GM21360 (cell line): Measurements from ENCODE around the gene KLHDC1.
"Not testable (repeated sequence)": the region's sequence is repeated elsewhere in the genome, so short reads cannot be mapped to it uniquely, and the experiment has no call there.

ENCODE experiments used
- ATAC-seq: cut with Tn5 transposase; IDR thresholded peaks from one replicate; pipeline ENCODE4 v1.9.1; 2021; ENCODE audit warnings: mild to moderate bottlenecking, moderate library complexity; ENCODE audit not compliant: unreplicated experiment

Gene KLHDC1

DNA sequence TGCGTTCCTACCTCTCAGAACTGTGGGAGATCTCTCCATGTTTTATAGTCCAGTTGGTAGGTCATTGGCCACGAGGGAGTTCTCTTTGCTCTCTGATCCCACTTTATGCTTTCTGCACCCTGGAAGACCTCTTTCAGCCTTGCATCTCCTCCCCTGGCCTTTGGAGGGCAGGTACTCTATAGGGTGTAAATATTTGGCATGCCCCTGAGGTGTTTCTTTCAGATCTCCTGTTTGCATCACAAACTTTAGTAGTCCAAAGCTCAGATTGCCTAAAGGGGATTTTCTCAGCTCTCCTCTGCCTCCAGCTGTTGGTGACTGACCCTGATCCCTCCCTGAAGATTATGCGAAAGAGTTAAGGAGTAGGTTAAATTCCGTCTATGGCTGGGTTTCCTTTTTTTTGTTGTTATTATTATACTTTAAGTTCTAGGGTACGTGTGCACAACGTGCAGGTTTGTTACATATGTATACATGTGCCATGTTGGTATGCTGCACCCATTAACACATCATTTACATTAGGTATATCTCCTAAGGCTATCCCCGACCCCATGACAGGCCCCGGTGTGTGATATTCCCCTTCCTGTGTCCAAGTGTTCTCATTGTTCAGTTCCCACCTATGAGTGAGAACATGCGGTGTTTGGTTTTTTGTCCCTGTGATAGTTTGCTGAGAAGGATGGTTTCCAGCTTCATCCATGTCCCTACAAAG, 29.0 kb downstream of the KLHDC1 start:
- ATAC-seq: not testable (repeated sequence)

DNA sequence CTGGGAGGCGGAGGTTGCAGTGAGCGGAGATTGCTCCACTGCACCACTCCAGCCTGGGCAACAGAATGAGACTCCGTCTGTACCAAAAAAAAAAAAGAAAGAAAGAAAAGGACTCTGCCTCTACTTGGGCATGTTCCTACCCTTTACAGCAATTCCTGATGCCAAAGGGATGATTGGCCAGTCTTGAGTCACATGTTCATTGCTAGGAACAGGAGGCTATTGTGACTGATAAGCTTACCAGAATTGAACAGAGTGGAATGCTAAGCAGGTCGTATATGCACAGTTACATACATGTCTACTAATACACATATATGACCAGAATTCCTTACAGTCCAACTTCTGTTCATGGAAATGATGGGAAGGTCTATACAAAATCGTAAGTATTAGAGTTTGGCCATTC, 34.3 kb downstream of the KLHDC1 start:
- no peak for ATAC-seq

DNA sequence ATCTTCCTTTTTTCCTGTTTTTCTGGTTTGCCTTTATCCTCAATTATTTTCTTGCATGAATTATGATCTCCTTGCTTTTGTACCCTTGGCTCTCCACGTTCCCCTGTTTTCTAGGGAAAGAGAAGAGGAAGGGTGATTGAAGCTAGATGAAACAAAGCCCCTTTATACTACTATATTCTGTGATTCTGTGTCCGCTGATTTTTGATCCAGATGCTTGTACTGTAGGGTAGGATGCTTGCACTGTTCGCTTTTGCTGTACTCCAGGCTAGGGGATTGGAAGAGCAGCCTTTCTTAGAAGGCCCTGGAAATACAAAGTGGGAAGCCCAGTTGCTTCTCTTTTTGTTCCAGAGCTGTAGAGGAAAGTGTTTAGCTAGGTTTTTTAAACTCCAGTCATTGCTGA, 40.0 kb downstream of the KLHDC1 start:
- ATAC-seq: no peak

DNA sequence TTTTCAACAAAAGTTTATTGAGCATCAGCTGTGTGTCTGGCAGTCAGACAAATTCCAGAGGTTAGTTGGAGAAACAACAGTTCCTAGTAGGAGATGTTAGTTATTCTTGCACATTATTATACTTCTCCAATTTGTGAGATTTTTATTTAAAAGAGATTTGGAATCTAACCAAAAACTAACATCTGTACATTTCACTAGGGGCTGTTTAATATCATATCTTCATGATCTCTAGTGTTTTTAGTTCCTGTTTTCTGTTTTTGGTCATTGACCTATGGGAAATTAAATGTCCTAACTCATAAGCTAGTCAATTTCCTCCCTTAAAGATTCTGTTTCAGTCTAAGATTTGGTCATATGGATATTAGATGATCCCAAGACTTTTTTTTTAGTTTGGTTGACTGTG, 40.9 kb downstream of the KLHDC1 start:
- ATAC-seq: no peak

DNA sequence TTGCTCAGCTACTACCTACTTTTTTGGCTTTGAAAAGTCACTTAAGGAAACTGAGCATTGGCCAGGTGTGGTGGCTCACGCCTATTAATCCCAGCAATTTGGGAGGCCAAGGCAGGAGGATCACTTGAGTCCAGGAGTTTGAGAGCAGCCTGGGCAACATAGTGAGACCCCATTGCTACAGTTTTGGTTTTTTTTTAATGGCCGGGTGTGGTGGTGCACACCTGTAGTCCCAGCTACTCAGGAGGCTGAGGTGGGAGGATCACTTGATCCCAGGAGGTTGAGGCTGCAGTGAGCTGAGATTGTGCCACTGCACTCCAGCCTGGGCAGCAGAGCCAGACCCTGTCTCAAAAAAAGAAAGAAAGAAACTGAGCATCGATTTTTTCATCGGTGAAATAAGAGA, 42.7 kb downstream of the KLHDC1 start:
- not testable (repeated sequence) for ATAC-seq

DNA sequence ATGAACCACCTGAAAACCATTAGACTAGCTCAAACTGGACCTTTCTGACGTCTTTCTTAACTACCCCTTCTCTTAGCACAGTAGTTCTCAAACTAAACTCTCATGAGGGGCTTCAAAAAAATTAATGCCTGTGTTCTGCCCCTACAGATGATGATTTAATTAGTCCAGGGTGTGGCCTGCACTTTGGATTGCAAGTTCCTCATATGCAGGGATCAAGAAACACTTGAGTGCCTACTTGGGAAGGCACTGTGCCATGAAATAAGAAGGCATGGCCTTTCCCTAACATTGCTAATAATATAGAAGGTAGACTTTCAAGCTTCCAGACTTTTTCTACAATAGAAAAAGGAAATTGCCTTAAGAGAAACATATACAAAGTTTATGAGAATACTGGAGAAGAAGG, 52.3 kb downstream of the KLHDC1 start:
- no peak for ATAC-seq

DNA sequence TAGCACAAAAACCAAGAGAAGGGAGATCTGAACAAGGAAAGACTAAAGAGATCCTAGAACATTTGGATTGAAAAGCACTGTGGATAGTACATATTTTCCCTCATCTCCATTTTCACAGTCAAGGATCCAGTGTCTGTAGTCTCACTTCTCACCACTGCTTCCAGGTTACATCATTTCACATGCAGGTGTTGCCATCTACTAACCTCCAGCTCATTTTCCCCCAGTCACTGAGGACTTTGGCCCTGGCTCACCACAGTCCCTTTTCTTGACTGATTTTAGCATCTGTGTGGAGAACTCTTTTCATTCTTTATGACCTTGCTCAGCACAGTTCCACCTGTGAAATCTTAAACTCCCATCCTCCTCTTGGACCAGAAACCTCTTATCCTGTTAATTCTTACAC, 53.6 kb downstream of the KLHDC1 start:
- not testable (repeated sequence) for ATAC-seq

DNA sequence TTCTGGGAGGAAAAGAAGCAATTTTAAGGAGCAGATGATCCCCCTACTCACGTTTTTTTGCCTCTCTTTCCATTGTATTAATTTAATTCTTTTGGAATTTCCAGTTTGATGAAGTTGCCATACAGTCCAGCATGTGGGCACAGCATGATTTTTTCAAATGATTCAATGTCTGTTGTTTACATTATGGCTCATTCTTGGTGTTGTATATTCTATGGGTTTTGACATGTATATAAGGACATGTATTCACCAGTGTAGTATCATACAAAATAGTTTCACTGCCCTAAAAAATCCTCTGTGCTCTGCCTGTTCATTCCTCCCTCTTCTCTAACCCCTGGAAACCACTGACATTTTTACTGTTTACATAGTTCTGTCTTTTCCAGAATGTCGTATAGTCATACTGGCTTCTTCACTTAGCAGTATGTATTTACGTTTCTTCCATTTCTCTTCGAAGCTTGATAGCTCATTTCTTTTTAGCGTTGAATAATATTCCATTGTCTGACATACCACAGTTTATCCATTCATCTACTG, 61.7 kb downstream of the KLHDC1 start:
- no peak for ATAC-seq

DNA sequence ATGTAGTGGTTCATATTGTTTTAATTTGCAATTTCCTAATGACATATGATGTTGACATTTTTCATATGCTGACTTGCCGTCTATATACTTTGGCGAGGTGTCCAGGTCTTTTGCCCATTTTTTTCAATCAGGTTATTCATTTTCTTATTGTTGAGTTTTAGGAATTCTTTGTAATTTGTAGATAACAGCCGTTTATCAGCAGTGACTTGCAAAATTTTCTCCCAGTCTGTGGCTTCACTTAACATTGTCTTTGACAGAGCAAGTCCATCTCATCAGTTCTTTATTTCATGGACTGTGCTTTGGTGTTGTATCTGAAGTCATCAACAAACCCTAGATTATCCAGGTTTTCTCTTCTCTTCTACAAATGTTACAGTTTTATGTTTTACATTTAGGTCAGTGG, 62.5 kb downstream of the KLHDC1 start:
- ATAC-seq: no peak

DNA sequence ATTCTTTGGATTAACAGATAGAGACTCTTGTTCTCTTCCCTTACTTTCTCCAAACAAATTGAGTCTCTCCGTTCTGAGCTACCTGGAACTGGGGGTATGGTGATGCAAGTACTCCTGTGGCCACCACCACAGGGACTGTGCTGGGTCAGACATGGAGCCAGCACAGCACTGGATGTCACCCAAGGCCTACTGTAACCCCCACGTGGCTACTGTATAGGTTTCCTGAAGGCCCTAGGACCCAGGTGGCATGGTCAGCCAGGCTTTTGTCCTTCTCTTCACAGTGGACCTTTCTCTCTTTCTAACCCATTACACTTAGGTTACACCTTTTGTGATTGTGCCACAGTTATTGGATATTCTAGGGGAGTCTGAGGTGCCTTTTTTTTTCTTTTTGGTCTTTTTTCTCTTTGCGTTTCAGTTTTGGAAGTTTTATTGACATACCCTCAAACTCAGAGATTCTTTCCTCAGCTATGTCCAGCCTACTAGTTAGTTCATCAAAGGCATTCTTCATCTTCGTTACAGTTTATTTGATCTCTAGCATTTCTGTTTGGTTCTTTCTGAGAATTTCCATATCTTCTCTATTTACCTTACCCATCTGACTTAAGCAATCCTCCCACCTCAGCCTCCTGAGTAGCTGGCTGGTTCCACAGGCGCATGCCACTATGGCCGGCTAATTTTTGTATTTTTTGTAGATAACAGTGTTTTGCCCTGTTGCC, 69.1 kb downstream of the KLHDC1 start:
- no peak for ATAC-seq

DNA sequence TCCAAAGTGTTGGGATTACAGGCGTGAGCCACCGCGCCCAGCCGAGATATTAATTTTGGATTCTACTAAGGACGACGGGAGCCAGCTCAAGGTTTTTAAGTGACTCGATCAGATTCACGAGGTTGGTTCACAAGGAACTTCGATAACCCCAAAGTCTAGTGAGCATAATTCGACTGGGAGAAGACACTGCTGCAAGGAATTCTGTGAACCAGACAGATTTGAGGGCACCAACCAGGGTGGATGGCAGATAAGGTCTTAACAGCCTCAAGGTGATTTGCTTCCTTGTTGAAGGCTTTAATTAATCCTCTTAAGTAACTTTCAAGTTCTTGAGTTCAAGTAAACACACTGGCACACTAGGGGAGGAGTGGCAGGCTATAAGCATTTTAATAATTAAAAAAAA, 73.9 kb downstream of the KLHDC1 start:
- no peak for ATAC-seq

DNA sequence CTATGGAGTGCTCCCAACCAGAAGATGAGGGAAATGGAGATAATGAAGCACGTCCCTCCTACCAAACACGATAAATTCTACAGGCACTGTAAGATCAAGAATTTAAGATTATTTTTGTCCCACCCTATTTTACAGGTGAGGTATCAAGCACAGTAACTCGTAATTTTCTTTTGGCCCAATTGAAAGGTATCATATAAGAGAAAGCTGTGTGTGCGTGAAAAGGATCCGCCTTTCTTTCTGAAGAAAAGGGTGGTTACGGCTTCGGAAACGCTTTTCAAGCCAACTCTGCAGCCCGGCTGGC, 74.3 kb downstream of the KLHDC1 start:
- ATAC-seq: no peak

DNA sequence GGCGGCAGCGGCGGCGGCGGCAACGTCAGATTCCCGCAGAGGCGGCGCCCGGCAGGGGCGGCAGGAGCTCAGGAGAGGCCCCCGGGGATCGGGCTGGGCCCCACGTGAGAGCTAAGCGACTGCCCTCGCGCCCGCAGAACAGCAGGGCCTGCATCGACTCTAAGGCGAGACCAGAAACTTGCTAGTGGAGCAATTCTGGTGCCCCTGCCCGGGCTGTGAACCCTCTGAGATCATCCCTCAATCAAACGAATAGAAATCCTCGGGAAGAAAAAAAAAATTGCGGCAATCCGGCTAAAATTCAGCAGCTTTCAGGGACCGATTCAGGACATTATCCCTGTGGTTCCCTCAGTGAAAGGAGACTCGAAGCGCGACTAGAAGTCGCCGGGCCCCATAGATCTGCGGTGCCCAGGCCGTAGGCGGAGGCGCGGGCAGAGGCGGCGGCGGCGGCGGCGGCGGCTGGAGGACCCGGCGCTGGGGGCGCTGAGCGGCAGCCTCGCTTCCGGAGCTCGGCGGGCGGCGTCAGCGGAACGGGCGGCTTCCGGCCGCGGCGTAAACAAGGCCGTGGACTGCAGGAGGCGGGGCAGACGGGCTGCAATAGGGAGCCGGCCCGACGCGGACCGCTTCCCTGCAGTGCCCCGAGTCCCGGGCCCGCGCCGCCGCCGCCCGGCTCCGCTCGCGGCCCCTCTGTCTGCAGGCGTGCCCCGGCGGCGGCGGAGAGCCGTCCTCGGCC, 74.8 kb downstream of the KLHDC1 start, which contains the start of gene KLHDC2:
Gene KLHDC2, plus strand, starts transcription at position 583 of the 730 bp plus-strand sequence. CDS start 316 bp downstream, outside the sequence.
- peak; percentile 88 for ATAC-seq

DNA sequence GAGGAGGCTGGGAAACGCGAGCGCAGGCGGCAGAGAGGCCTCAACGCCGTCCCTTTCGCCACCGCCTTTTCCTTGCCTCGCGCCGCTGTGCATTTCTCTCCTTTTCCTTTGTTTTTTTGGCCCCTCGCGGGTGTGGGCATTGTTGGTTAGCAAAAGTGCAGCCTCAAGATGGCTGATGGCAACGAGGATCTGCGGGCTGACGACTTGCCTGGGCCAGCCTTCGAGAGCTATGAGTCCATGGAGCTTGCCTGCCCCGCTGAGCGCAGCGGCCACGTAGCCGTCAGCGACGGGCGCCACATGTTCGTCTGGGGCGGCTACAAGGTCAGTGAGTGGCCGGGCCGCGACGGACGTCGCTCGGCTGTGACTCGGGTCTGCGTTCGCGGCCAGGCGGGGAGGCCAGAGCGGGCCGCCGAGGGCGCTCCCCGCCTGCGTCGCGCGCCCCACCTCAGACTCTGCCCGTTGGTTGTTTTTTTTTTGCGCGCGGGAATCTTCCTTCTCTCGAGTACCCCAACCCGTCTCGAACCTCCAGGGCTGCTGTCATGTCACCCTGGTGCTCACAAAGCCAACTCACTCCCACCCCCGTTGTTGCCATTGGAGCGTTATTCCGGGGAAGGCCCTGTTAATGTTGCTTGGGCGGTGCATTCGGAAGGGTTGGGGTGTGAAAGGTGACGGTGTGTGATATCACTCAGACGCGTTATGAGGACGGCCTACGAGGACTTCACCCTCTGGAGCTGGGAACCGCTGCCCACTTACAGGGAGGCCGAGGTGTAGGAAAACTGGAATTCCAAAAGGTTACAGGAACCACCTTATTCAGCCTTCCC, 75.6 kb downstream of the KLHDC1 start:
- peak; percentile 38 for ATAC-seq

DNA sequence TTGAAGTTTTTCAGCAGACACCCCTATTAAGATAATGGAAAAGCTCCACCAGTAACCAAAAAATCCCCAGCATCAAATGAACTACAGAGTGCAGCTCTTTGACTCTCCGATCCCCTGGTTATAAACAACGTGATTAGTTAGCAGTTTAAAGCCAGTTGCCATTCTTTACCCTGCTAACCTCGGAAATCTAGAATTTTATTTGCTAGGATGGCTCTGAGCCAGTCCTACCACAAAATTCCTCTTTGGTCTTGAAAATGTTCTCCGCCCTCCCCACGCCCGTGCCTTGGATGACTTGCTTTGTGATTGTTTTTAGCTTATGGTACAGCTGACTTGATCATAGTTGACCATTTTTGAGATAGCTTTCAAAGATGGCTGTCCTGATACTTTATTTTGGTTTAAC, 76.3 kb downstream of the KLHDC1 start:
- no peak for ATAC-seq

DNA sequence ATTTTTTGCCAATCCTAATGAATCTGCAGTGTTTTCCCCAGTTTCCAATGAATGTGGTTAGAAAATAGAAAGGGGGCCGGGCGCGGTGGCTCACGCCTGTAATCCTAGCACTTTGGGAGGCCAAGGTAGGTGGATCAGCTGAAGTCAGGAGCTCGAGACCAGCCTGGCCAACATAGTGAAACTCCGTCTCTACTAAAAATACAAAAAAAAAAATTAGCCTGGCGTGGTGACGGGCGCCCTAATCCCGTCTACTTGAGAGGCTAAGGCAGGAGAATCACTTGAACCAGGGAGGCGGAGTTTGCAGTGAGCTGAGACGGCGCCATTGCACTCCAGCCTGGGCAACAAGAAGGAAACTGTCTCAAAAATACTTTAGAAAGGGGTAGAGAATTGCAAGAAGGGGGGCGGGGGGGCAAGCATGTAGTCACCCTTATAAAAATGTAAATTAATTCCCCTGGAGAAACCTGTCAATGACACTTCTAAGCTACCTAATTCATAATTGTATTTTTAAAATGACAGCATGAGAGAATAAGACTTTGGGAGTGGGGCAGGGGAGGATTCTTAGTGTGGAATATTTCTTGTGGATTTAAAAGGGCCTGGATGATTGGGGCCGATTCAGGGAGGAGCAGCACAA, 76.8 kb downstream of the KLHDC1 start:
- ATAC-seq: no peak

DNA sequence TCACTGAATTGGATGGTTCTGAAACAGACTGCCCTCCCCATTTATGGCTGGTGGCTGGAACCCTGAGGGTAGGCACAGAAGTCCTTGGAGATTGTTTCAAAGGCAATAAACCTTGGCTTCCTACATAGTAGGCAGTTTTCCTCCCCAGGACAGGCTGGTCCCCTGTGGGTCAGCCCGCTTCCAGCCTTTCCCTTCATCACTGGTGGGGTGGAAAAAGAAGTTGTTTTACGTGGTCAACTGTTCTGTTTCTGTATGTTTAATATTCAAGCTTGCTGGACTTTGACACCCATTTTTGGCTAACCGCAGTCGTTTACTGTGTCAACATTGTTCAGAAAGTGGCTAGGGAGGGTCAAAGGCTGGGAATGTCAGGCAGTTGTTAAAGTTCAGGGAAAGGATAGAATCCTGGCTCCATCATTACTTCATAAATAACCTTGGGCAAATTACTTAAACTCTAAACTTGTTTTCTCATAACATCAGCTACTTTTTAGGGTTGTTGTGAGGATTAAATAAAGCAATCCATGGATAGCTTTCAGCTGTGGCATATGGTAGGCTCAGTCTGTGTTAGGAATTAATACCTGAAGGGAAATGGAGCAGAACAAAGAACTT, 77.4 kb downstream of the KLHDC1 start:
- ATAC-seq: no peak

DNA sequence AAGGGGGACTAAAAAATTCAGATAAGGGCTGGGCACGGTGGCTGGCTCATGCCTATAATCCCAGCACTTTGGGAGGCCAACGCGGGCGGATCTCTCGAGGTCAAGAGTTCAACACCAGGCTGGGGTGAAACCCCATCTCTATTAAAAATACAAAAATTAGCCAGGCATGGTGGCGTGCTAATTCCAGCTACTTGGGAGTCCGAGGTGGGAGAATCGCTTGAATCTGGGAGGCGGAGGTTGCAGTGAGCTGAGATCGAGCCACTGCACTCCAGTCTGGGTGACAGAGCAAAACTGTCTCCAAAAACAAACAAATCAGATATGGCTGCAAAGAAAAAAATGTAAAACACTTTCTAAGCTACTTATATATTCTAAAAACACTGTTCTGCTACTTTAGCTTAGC, 78.8 kb downstream of the KLHDC1 start:
- not testable (repeated sequence) for ATAC-seq

DNA sequence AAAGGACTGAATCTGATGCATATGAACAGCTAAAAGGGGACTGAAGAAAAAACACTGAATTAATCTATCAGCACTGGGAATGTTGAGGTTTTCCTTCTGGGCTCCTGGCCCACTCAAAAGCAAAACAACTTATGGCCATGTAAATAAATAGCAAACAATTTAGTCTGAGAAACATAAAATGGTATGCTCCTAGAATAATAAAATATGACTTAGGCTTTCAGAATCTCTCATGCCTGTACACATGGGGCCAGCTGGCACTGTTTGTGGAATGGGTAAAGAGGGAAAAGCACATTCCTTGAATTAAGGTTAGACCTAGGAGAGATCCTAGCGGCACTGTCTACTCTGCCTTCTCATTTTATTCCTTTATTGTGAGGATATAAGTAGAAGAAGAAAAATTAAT, 81.2 kb downstream of the KLHDC1 start:
- no peak for ATAC-seq

DNA sequence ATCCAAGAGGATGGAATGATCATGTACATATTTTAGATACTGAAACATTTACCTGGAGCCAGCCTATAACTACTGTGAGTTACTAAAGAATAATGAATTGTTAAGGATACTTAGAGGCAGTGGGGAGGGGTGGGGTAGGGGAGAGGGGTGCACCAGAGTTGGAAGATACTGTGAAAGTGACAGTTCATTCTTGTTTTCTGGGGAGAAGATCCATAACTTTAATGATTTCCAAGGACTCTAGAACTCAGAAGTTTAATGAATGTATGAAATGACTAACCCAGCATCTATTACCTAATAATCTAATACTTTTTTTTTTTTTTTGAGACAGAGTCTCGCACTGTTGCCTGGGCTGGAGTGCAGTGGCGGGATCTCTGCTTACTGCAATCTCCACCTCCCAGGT, 85.5 kb downstream of the KLHDC1 start:
- no peak for ATAC-seq
